ENCODE measurements around the gene KLHL12.

DNA sequence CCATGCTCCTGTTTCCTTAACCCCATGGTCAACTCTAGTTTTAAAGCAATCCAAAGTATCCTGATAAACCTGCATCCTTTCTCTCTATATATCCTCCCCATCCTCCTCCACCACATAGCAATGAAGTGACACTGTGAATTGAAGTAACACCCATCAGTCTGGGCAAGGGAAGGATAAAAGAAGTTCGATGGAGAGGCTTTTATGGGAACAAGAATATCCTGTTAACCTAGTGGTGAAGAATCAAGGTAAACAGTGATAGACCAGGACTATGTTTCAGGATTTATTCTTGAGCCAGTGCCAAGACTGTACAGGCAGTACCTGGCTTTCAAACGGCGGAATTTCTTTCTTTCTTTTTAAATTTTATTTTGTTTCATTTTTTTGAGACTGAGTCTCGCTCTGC lies 55.7 kb downstream of the KLHL12 start:
- no peak for TF ChIP-seq ZFP3 (CRISPR knock-in tag; IDR thresholded peaks at IDR 0.05)
- TF ChIP-seq RARB (CRISPR knock-in tag; IDR thresholded peaks at IDR 0.05) = no peak
- no peak for TF ChIP-seq ZFP30 (CRISPR knock-in tag; IDR thresholded peaks at IDR 0.05)

Measured in SK-N-SH treated with all-trans-retinoic acid at 6 μM for 48 hours (cell line).